ENCODE data around the gene IFT172.

Gene IFT172

DNA sequence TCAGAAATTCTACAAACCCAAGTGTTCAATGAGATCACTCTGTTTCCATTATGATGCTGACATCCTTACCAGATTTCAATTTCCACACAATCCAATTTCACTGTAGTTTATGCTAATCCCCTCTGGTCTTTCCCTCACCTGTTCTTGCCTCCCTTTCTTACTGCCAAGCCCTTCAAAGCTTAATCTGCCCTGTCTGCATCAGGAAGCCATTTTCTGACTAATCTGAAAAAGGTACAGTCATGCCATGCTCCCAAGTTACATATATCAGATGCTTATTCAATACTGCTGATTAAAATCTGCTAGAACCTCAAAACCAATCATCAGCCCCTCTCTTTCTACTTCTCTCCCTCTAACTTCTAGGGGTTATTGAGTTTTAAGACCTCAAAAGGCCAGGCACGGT lies 38.4 kb downstream of the IFT172 start:
- Histone ChIP-seq H3K27me3 (ENCODE audit: insufficient read depth, poor library complexity, severe bottlenecking) (no peaks in the 10 kb centered on the region), H3K4me3 (replicated peaks; ENCODE audit: insufficient read depth, low read length) (no peak overlapping the region), H3K27ac (replicated peaks) (no peak overlapping the region)
- TF ChIP-seq CTCF (IDR thresholded peaks at IDR 0.05; ENCODE audit: insufficient read depth, low read length) (no peak), REST (IDR thresholded peaks at IDR 0.05; ENCODE audit: insufficient replicate concordance, low read depth) (no peak), GABPA (IDR thresholded peaks at IDR 0.05; ENCODE audit: low read depth) (no peak), POLR2AphosphoS5 (IDR thresholded peaks at IDR 0.05; ENCODE audit: low read depth) (no peak), SPI1 (IDR thresholded peaks at IDR 0.05; ENCODE audit: borderline replicate concordance, low read depth) (no peak)
- DNase-seq (ENCODE audit: low read depth in 1 of 2, low spot score in 1 of 2): no peak

GRCh38 chr2:27448381-27448780 lies 41.2 kb downstream of the IFT172 start:
- TF ChIP-seq SPI1 (IDR thresholded peaks at IDR 0.05; ENCODE audit: borderline replicate concordance, low read depth) (no peak), POLR2AphosphoS5 (IDR thresholded peaks at IDR 0.05; ENCODE audit: low read depth) (no peak), GABPA (IDR thresholded peaks at IDR 0.05; ENCODE audit: low read depth) (no peak), REST (IDR thresholded peaks at IDR 0.05; ENCODE audit: insufficient replicate concordance, low read depth) (no peak), CTCF (IDR thresholded peaks at IDR 0.05; ENCODE audit: insufficient read depth, low read length) (no peak)
- Histone ChIP-seq H3K27me3 (ENCODE audit: insufficient read depth, poor library complexity, severe bottlenecking) (no peaks in the 10 kb centered on the region), H3K27ac (replicated peaks) (no peak overlapping the region), H3K4me3 (replicated peaks; ENCODE audit: insufficient read depth, low read length) (no peak overlapping the region)
- no peak for DNase-seq (ENCODE audit: low read depth in 1 of 2, low spot score in 1 of 2)

- Histone ChIP-seq H3K4me3 (replicated peaks; ENCODE audit: insufficient read depth, low read length) (no peak overlapping the region), H3K27me3 (ENCODE audit: insufficient read depth, poor library complexity, severe bottlenecking) (no peaks in the 10 kb centered on the region), H3K27ac (replicated peaks) (no peak overlapping the region)
- no peak for TF ChIP-seq POLR2AphosphoS5 (IDR thresholded peaks at IDR 0.05; ENCODE audit: low read depth)
- TF ChIP-seq REST (IDR thresholded peaks at IDR 0.05; ENCODE audit: insufficient replicate concordance, low read depth): no peak
- no peak for TF ChIP-seq GABPA (IDR thresholded peaks at IDR 0.05; ENCODE audit: low read depth)
- TF ChIP-seq SPI1 (IDR thresholded peaks at IDR 0.05; ENCODE audit: borderline replicate concordance, low read depth): no peak
- TF ChIP-seq CTCF (IDR thresholded peaks at IDR 0.05; ENCODE audit: insufficient read depth, low read length): no peak
- no peak for DNase-seq (ENCODE audit: low read depth in 1 of 2, low spot score in 1 of 2)
Measured at GRCh38 chr2:27446057-27446456, 43.5 kb downstream of the IFT172 start.
